Measurements from ENCODE around the gene IPO11. TPM values are rescaled to one million over a fixed set of nuclear protein-coding genes. Genes with fewer than 3 reads are reported as not detected.
A peak's percentile ranks its signal among the peaks of the same experiment; 100 is the strongest.

Gene IPO11
- total and polyA plus RNA-seq, 2 of the 13 experiments (the other 11 are each of a cell fraction or from before 2014, with no cell fraction given): 13.9 to 24.4 TPM

GRCh38 chr5:62645223-62645622, 232.7 kb downstream of the IPO11 start (continued):
- TF ChIP-seq SKI (IDR thresholded peaks at IDR 0.05; ENCODE audit: partially characterized antibody) (peak; percentile 34), ZKSCAN5 (CRISPR knock-in tag; IDR thresholded peaks at IDR 0.05) (no peak), IKZF5 (CRISPR knock-in tag; IDR thresholded peaks at IDR 0.05) (no peak), ZNF468 (CRISPR knock-in tag; IDR thresholded peaks at IDR 0.05) (no peak), ZNF709 (CRISPR knock-in tag; IDR thresholded peaks at IDR 0.05) (no peak), MIXL1 (CRISPR knock-in tag; IDR thresholded peaks at IDR 0.05) (no peak), BHLHE40 (IDR thresholded peaks at IDR 0.05; ENCODE audit: low read length) (no peak), NCOA1 (CRISPR knock-in tag; IDR thresholded peaks at IDR 0.05) (no peak)

GRCh38 chr5:62647241-62647640, 234.7 kb downstream of the IPO11 start:
- no peak for ATAC-seq
- intact Hi-C loops (cut with micrococcal nuclease; ENCODE audit: unreplicated experiment): no loop called here
- in situ Hi-C loops (cut with HindIII; ENCODE audit: extremely low pct_ligation_motif_present, low pct_unique_long_range_greater_than_20kb): no loop called here
- no peaks in the 10 kb centered on the region for H3K27me3 ChIP-seq (ENCODE audit: control insufficient read depth in 1 of 2, insufficient read depth in 2 of 2, low read length in 2 of 2)
- BruUV-seq (replicated peaks): no TSS peak
- peaks cover 46% of the 10 kb centered on the region for H3K4me1 ChIP-seq (ENCODE audit: insufficient read depth, low read length)
- no peak overlapping the region for H3K4me2 ChIP-seq (ENCODE audit: low read depth, low read length)
- no peaks in the 10 kb centered on the region for H3K79me2 ChIP-seq (ENCODE audit: insufficient read depth, low read length)
- no peaks in the 10 kb centered on the region for H3K36me3 ChIP-seq (replicated peaks in 1 of 2; ENCODE audit: control insufficient read depth in 1 of 2, insufficient read depth in 2 of 2, low read length in 2 of 2)
- POLR2A ChIA-PET: no interaction called here
- CTCF ChIA-PET (ENCODE audit: low intra/inter-chr PET ratio, low total read pairs): no interaction called here
- TF ChIP-seq ZBTB44 (CRISPR knock-in tag; IDR thresholded peaks at IDR 0.05) (no peak), FUBP1 (CRISPR knock-in tag; IDR thresholded peaks at IDR 0.05; ENCODE audit: borderline replicate concordance) (no peak), ZNF30 (CRISPR knock-in tag; IDR thresholded peaks at IDR 0.05) (no peak), KLF13 (CRISPR knock-in tag; IDR thresholded peaks at IDR 0.05) (no peak), ZBTB26 (CRISPR knock-in tag; IDR thresholded peaks at IDR 0.05; ENCODE audit: borderline replicate concordance) (no peak)
- no peak for FAIRE-seq
- H3K27ac ChIP-seq (ENCODE audit: extremely low read length, insufficient read depth, low read length): no peak overlapping the region
- H3K4me3 ChIP-seq (replicated peaks in 1 of 3; ENCODE audit: insufficient read depth in 1 of 3, low read depth in 2 of 3, low read length in 3 of 3): no peak overlapping the region
- H3K9ac ChIP-seq (ENCODE audit: insufficient read depth, low read depth, low read length): no peak overlapping the region
- no peak overlapping the region for H2AFZ ChIP-seq (ENCODE audit: low read length)
- H4K20me1 ChIP-seq (ENCODE audit: insufficient read depth, low read length): no peaks in the 10 kb centered on the region
- no peak for DNase-seq (ENCODE audit: low spot score)
- H3K9me3 ChIP-seq (ENCODE audit: low read length): no peaks in the 10 kb centered on the region

Data from HepG2 (cell line).